ENCODE results near the gene MMP10. TPM values are rescaled to one million over a fixed set of nuclear protein-coding genes. Genes with fewer than 3 reads are reported as not detected.
A peak's percentile ranks its signal among the peaks of the same experiment; 100 is the strongest.

Gene MMP10
- total and polyA plus RNA-seq, 2 of the 8 experiments (the other 6 are each of a cell fraction or from before 2014, with no cell fraction given): 0.03 to 0.17 TPM

- no peaks in the 10 kb centered on the region for H3K4me1 ChIP-seq (replicated peaks in 1 of 4; ENCODE audit: control insufficient read depth in 3 of 4, insufficient read depth in 4 of 4, low read length in 3 of 4)
- no peaks in the 10 kb centered on the region for H3K36me3 ChIP-seq (ENCODE audit: control insufficient read depth in 2 of 4, insufficient read depth in 4 of 4, low read length in 3 of 4)
- no peaks in the 10 kb centered on the region for H3K27me3 ChIP-seq (replicated peaks in 1 of 4; ENCODE audit: control insufficient read depth in 3 of 4, extremely low read depth in 1 of 4, insufficient read depth in 3 of 4, low read length in 3 of 4)
- no peak overlapping the region for H2BK120ac ChIP-seq (replicated peaks; ENCODE audit: low read depth, low read length)
- WGBS, 2 experiments (ENCODE audit: extremely low coverage in 1 of 2, insufficient coverage in 1 of 2, insufficient read length in 1 of 2, insufficient replicate concordance in 2 of 2, low coverage in 1 of 2, low lambda C conversion rate in 2 of 2, missing lambda C conversion rate in 1 of 2): 93 to 100% methylated on average over 1 to 9 of the region's 9 CpGs
- H4K20me1 ChIP-seq (replicated peaks in 1 of 2; ENCODE audit: control insufficient read depth in 1 of 2, insufficient read depth in 2 of 2, low read length in 2 of 2): no peaks in the 10 kb centered on the region
- CTCF ChIA-PET (ENCODE audit: partially characterized antibody): interaction anchor here (0.6 to 1.2 kb wide), 2 partner anchors 63 to 65 kb away, joined by 3 read pairs; no protein-coding TSS in a partner anchor
- no peak overlapping the region for H3K4me2 ChIP-seq (ENCODE audit: insufficient read depth in 1 of 2, low read depth in 2 of 2, low read length in 2 of 2)
- no peaks in the 10 kb centered on the region for H3K79me2 ChIP-seq (ENCODE audit: control insufficient read depth in 1 of 2, insufficient read depth in 2 of 2, low read length in 2 of 2)
- peak overlapping the region; percentile 64; the same call in 1 of the 2 replicates for H2BK5ac ChIP-seq (ENCODE audit: low read depth, low read length)
- peak overlapping the region; percentile 96; the same call in 1 of the 2 replicates for H2AK5ac ChIP-seq (ENCODE audit: low read depth, low read length)
- no peak overlapping the region for H2BK15ac ChIP-seq (ENCODE audit: low read length)
- H4K5ac ChIP-seq (ENCODE audit: insufficient read length, low read depth, low read length): no peak overlapping the region
- no peak overlapping the region for H3K23ac ChIP-seq (ENCODE audit: insufficient read length)
- peak overlapping the region; percentile 89; the same call in 1 of the 2 replicates for H2BK12ac ChIP-seq (ENCODE audit: low read depth, low read length)
- H2BK20ac ChIP-seq (ENCODE audit: low read length): no peak overlapping the region
- H3K79me1 ChIP-seq (ENCODE audit: low read depth, low read length): no peaks in the 10 kb centered on the region
- H3K56ac ChIP-seq (replicated peaks; ENCODE audit: insufficient read length, low read depth, low read length): no peak overlapping the region
- no peak overlapping the region for H3K18ac ChIP-seq (ENCODE audit: extremely low read depth, low read length)
- FAIRE-seq: no peak
- peaks cover 0 to 3% of the 10 kb centered on the region in 2 experiments; a peak in 1 of 4 replicates for H3K9me3 ChIP-seq (ENCODE audit: insufficient read depth in 2 of 2, low read depth in 1 of 2, low read length in 1 of 2)
- H3K4me3 ChIP-seq (ENCODE audit: extremely low read depth in 1 of 4, insufficient read depth in 2 of 4, low read depth in 3 of 4, low read length in 4 of 4): no peak overlapping the region
- no peak overlapping the region for H3K14ac ChIP-seq (ENCODE audit: insufficient read length)
- POLR2A ChIA-PET (ENCODE audit: partially characterized antibody): no interaction called here
- H3K9ac ChIP-seq (replicated peaks in 1 of 4; ENCODE audit: extremely low read depth in 1 of 4, low read depth in 3 of 4, low read length in 3 of 4): no peak overlapping the region
- DNase-seq (ENCODE audit: low read depth in 1 of 2, low spot score in 2 of 2): no peak
- H2AFZ ChIP-seq (ENCODE audit: low read length): no peak overlapping the region
- H3K23me2 ChIP-seq (ENCODE audit: low read depth, low read length): peaks cover 8% of the 10 kb centered on the region; the same call in 1 of the 2 replicates
- no peak overlapping the region for H4K8ac ChIP-seq (ENCODE audit: extremely low read depth, insufficient read depth, low read length)
- no peak overlapping the region for H4K91ac ChIP-seq (replicated peaks; ENCODE audit: insufficient read length, low read length)
- no peak overlapping the region for H3K4ac ChIP-seq (replicated peaks; ENCODE audit: insufficient read length, low read depth, low read length)
- H3K27ac ChIP-seq (ENCODE audit: low read depth, low read length): no peak overlapping the region
- TF ChIP-seq SIN3A (conservative IDR thresholded peaks at IDR 0.05 in 1 of 2, IDR thresholded peaks at IDR 0.05 in 1 of 2; ENCODE audit: low read depth in 1 of 2, low read length in 2 of 2) (no peak), BRCA1 (IDR thresholded peaks at IDR 0.05; ENCODE audit: low read depth, low read length) (no peak), ASH2L (IDR thresholded peaks at IDR 0.05; ENCODE audit: low read length) (no peak), SAP30 (IDR thresholded peaks at IDR 0.05; ENCODE audit: insufficient read depth, insufficient replicate concordance, low read length) (no peak), CBX8 (IDR thresholded peaks at IDR 0.05; ENCODE audit: borderline replicate concordance, low read depth, low read length) (no peak), BCL11A (IDR thresholded peaks at IDR 0.05; ENCODE audit: low read depth in 2 of 2, low read length in 2 of 2) (no peak), NRF1 (IDR thresholded peaks at IDR 0.05; ENCODE audit: low read depth, low read length) (no peak)
These were observed 50.3 kb downstream of the MMP10 start for GRCh38 chr11:102729849-102730815.
